HG03439 (cell line): ENCODE measurements around the gene PKP1.
"Not testable (repeated sequence)": the region's sequence is repeated elsewhere in the genome, so short reads cannot be mapped to it uniquely, and the experiment has no call there.

Experiments
- ATAC-seq: cut with Tn5 transposase; IDR thresholded peaks from one replicate; pipeline ENCODE4 v1.9.1; 2021; ENCODE audit warnings: mild to moderate bottlenecking, moderate library complexity; ENCODE audit not compliant: unreplicated experiment

PKP1 gene

DNA sequence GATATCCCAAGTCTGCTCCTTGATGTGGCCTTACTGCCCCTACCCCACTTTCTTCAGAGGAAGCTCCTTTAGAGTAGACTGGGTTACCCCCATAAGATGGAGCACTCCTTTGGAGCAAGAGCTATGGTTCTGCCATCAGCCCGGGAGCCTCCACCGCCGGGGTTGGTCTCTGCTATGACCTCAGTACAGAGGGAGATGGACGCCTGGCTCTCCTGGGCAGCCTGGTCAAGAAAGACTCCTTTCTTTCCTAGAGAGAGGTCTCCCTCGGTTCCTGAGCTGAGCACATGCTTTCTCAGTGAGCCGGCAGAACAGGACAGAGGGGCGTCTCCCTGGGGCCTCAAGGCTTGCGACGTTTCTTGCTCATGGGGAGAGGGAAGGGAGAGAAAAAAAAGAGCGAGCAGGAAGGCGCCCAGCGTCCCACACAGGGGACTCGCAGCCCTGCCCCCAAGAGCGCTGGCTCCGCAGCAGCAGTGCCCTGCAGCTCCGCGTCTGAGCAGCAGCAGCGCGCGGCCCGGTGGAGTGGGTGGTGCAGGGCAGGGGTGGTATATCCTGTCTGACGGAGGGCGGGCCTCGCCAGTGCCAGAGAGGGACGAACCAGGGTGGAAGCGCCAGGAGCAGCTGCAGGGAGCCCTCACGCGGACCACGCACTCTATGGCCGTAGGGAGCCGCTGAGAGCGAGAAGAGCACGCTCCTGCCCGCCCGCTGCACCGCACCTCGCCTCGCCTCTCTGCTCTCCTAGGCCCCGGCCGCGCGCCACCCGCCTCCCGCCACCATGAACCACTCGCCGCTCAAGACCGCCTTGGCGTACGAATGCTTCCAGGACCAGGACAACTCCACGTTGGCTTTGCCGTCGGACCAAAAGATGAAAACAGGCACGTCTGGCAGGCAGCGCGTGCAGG lies at the start of gene PKP1:
TSS of gene PKP1 (plus strand) at position 576 of the 899 bp plus-strand sequence. CDS start at position 773, 197 bp downstream.
- no peak for ATAC-seq

DNA sequence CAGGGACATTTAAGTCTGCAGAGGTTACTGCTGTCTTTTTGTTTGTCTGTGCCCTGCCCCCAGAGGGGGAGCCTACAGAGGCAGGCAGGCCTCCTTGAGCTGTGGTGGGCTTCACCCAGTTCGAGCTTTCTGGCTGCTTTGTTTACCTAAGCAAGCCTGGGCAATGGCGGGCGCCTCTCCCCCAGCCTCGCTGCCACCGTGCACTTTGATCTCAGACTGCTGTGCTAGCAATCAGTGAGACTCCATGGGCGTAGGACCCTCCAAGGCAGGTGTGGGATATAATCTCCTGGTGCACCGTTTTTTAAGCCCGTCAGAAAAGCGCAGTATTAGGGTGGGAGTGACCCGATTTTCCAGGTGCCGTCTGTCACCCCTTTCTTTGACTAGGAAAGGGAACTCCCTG lies 43.7 kb upstream of the PKP1 start:
- not testable (repeated sequence) for ATAC-seq

GRCh38 chr1:201240171-201240570 lies 43.1 kb upstream of the PKP1 start:
- no peak for ATAC-seq

DNA sequence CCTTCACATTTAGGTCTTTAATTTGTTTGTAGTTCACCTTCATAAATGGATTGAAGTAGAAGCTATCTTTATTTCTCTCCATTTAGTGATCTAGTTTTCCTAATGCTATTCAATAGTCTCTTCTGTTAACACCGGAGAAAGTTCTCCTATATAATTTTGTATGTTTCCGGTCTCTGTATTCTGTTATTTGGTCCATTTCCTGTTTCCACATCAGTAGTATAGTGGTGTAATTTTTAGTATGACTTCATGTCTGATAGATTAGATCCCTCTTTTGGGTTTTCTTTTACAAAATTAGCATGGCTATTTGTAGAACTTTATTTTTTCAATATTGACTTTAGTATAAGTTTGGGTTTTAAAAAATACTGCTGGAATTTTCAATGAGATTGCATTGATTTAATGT lies 41.6 kb upstream of the PKP1 start:
- no peak for ATAC-seq

- no peak for ATAC-seq
These were observed 38.2 kb upstream of the PKP1 start for GRCh38 chr1:201245082-201245481.

- ATAC-seq = no peak
These were observed 34.4 kb upstream of the PKP1 start for GRCh38 chr1:201248721-201249559.

DNA sequence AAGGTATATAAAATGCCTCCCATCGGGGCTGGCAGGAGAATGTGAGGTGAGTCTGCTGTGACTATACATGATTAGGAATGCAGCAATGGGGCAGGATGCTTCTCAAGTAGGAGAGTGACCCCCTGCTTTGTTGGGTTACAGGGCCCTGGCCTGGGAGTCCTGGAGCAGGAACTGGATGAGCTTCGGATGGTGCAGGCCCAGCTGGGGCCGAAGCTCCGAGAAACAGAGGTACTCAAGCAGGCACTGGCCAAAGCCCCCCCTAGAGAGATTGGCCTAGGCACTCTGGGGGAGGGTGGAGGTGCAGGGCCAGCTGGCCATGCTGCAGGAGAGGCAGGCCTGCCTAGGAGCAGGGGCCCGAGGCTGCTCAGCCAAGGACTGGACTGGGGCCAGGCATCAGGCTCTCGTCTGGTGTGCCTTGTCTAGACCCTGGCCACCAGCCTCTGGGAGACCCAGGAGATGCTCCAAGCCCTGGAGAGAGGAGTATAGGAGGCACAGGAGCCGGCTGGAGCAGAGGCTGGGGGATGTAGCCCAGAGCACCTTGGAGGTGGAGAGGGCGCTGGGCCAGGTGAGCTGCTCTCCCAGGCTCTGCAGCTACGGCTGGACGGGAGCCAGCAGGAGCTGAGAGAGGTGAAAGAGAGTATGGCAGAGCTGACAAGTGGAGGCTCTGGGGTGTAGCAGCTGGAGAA lies 32.8 kb upstream of the PKP1 start:
- no peak for ATAC-seq

GRCh38 chr1:201251411-201251810 lies 31.9 kb upstream of the PKP1 start:
- ATAC-seq = no peak

GRCh38 chr1:201251851-201252430 lies 31.4 kb upstream of the PKP1 start:
- ATAC-seq = no peak

DNA sequence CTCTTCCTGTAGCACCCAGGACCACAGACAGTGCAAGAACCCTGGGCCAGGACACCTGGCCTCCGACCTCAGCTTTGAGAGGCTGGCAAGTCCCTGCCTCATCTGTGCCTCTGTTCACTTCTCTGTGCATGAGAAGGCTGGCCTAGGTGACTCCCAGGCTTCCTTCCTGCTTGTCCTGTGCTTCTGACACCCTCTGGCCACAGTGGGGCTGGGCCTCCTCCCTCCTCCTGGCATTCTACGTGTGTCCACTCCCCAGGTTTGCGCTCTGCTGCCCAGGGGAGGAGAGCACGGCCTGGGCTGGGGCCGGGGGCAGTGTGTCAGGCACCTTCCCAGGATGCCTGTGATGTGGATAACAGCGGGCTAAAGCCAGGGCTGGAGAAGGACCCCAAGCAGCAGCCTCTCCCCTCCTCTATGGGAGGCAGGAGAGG lies 30.3 kb upstream of the PKP1 start:
- ATAC-seq = no peak

DNA sequence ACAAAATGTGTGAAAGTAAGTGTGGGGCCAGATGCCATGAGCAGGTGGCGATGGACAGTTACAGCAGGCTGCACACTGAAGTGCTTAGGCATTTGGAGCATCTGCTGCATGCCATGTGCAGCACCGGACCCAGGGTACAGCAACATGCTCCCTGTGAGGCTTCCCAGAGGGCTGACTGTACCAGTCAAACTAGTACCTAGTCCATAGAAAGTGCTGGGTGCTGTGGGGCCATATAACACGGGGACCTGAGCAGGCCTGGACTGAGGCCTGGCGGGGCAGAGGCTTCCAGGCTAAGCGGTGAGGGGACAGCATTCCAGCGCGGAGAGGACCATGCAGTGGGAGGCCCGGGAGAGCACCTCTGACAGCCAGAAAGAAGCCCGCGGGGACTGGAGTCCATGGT lies 29.9 kb upstream of the PKP1 start:
- no peak for ATAC-seq

- ATAC-seq = no peak
These were observed 29.2 kb upstream of the PKP1 start for GRCh38 chr1:201253906-201254624.

DNA sequence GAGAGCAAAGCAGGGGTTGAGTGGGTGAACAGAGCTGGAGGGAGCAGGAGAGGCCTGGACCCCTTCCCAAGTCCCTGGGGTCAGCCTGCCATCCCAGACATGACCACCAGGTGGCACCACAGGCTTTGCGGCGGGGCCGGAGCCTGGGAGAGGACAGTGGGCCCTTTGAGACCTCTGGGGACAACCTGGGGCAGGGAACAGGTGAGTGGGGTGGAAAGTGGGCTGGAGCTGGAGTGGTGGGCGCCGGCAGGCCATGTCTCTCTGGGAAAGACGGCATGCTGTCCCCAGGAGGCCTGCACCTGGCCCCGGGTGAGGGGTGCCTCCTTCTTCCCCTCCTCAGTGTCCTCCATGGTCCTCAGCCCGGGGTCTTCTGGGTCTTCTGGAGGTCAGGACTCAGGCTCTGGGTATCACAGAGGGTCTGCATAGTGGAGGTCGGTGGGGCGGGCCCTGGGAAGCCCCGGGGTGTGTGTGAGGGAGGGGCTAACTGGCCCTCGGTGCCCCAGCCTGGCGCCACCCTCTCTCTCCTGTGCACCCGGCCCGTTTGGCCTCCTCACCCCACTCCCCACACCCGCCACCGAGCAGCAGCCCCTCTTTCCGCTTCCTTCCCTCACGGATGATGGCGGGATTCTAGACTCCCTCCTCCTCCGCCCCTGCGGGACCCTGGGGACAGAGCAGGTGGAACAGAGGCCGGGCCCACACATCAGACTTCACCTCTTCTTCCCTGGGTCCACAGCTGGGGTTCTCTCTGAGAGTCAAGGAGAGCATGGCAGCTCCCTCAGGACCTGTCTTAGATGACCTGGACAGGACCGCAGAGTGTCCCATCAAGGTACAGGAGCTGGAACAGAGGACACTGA lies 28.5 kb upstream of the PKP1 start:
- ATAC-seq = no peak

GRCh38 chr1:201255479-201256362 lies 27.6 kb upstream of the PKP1 start:
- no peak for ATAC-seq

DNA sequence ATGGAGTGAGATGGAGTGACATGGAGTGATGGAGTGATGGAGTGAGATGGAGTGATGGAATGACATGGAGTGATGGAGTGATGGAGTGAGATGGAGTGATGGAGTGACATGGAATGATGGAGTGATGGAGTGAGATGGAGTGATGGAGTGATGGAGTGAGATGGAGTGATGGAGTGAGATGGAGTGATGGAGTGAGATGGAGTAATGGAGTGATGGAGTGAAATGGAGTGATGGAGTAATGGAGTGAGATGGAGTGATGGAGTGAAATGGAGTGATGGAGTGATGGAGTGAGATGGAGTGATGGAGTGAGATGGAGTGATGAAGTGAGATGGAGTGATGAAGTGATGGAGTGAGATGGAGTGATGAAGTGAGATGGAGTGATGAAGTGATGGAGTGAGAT lies 25.2 kb upstream of the PKP1 start:
- ATAC-seq = not testable (repeated sequence)

DNA sequence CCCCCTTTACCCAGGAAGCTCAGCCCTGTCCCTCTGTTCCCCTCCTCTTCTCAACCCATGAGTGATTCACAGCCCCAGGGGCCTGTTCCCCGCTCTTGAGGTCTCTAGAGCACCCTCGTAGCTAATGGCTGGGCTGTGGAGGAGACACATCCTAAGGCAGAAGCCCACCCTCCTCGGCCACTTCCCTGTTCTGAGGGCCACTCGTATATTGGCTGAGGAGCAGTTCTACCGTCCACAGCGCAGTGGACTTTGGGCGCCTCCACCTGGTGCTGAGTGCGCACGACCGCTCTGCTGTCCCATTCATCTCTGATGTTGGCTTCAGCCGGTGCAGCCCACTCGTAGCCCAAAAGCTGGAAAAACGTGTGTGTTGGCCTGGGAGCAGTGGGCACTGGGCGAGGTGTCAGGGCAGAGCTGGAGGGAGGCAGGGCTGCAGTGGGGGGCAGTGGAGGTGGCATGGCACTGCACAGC lies 24.5 kb upstream of the PKP1 start:
- no peak for ATAC-seq

DNA sequence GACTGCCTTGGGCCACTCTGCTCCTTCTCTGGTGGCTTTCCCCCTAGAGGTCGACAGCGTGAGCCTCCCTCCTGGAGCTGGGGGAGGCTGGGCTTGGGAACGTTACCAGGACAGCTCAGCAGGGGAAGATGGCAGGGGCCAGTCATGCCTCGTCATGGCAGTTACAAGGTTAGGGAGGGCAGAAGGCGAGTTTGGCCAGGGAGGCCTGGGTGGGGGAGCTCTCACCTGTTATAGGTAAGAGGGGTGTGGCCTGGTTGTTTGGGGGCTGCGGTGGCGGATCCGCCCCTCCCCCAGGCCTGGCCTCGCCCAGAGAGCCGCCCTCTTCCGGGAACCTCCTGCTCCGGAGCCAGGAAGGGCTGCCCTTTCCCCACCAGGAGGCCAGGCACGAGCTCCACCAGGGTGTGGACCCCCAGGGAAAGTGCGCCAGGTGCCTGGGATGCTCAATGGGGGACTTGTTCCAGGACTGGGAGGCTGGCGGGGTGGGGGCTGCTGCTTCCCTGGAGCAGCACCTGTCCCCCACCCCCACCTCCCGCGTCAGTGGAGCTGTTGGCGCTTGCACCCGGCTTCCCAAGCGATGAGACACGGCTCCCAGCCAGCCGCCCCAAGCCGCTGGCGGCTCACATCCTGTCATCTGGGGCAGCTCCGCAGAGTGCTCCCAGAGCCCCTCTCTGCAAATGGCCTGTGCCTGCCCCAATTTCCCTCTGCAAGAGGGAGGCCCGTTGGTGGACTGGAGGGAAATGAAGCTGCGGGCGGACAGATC lies 23.6 kb upstream of the PKP1 start:
- no peak for ATAC-seq

DNA sequence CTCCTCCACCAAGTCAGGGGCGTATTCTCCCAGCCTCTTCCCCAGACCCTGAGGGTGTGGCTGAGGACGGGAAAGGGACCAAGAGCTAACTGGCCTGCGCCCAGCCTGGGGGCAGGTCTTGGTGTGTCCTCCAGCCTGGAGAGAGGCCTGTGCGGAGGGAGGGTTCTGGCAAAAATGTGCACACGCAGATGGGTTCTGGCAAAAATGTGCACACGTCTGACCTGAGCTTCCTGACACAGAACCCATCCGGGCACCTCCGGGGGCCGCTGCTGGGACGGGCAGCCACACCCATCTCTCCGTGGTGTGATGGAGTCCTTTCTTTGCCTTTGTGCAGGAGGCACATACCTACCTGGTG lies 23.1 kb upstream of the PKP1 start:
- no peak for ATAC-seq
